Naive thymus-derived CD4-positive, alpha-beta T cell (primary cell): Measurements from ENCODE around the gene MUC6. TPM values are rescaled to one million over a fixed set of nuclear protein-coding genes. Genes with fewer than 3 reads are reported as not detected.

Experiments used
- ATAC-seq: fragments of 150-1000 bp; cut with Tn5 transposase; 2 replicates; pipeline ENCODE4 v1.10.0; 2021; ENCODE audit warnings: mild to moderate bottlenecking, moderate library complexity
- CTCF ChIA-PET: fragments of 350-600 bp; sonication (Branson Sonifier 250); formaldehyde crosslinking; loops from one replicate; lab custom pipeline; 2021; ENCODE audit warnings: antibody characterized with exemption; lab: Charles Lee
- POLR2A ChIA-PET: fragments of 350-600 bp; sonication (Branson Sonifier 250); formaldehyde crosslinking; loops from one replicate; lab custom pipeline; 2021; ENCODE audit warnings: antibody characterized with exemption, inconsistent platforms; lab: Charles Lee
- DNase-seq, 9 donors: peaks; one replicate each; pipeline versions ENCODE4 v3.0.0 to v3.0.0-alpha.2; 2020 to 2022; ENCODE audit warnings: mixed read lengths in 1 of 9
- H3K27ac ChIP-seq: one replicate; pipeline ENCODE4 v1.7.0; 2013; ENCODE audit warnings: mild to moderate bottlenecking, low read depth, low read length, moderate library complexity
- H3K27me3 ChIP-seq, 2 donors: one replicate each; pipeline ENCODE4 v1.7.0; 2013; ENCODE audit warnings: low read length in 2 of 2, mild to moderate bottlenecking in 2 of 2, moderate library complexity in 2 of 2; ENCODE audit not compliant: control insufficient read depth in 2 of 2, insufficient read depth in 2 of 2
- H3K36me3 ChIP-seq, 3 experiments: 1 replicate in 2 of 3; 2 replicates in 1 of 3; pipeline ENCODE4 v1.7.0; 2013; ENCODE audit warnings: low read length in 3 of 3, mild to moderate bottlenecking in 3 of 3, moderate library complexity in 1 of 3; ENCODE audit not compliant: insufficient read depth in 3 of 3, control insufficient read depth in 2 of 3
- H3K4me1 ChIP-seq, 2 donors: one replicate each; pipeline ENCODE4 v1.7.0; 2013; ENCODE audit warnings: low read length in 2 of 2, mild to moderate bottlenecking in 2 of 2, moderate library complexity in 1 of 2; ENCODE audit not compliant: control insufficient read depth in 2 of 2, insufficient read depth in 2 of 2
- H3K4me3 ChIP-seq: 2 replicates; pipeline ENCODE4 v1.7.0; 2013; ENCODE audit warnings: mild to moderate bottlenecking, low read length
- H3K9me3 ChIP-seq, 3 experiments: 1 replicate in 2 of 3; 2 replicates in 1 of 3; pipeline ENCODE4 v1.7.0; 2013; ENCODE audit warnings: low read length in 3 of 3; ENCODE audit not compliant: control insufficient read depth in 2 of 3
- H3K27ac Mint-ChIP-seq, 9 donors: one replicate each; pipeline ENCODE4 v1.8.0; 2020 to 2022; ENCODE audit warnings: mixed read lengths in 9 of 9, mild to moderate bottlenecking in 8 of 9, moderate library complexity in 5 of 9, inconsistent platforms in 2 of 9
- H3K27me3 Mint-ChIP-seq, 5 donors: one replicate each; pipeline ENCODE4 v1.8.0; 2021 to 2022; ENCODE audit warnings: mixed read lengths in 5 of 5, mild to moderate bottlenecking in 1 of 5
- H3K36me3 Mint-ChIP-seq, 5 donors: one replicate each; pipeline ENCODE4 v1.8.0; 2020 to 2022; ENCODE audit warnings: mixed read lengths in 5 of 5, mild to moderate bottlenecking in 3 of 5, inconsistent platforms in 1 of 5
- H3K4me1 Mint-ChIP-seq, 7 donors: one replicate each; pipeline ENCODE4 v1.8.0; 2020 to 2022; ENCODE audit warnings: mixed read lengths in 7 of 7, mild to moderate bottlenecking in 3 of 7, inconsistent platforms in 1 of 7
- H3K4me3 Mint-ChIP-seq, 10 donors: one replicate each; pipeline ENCODE4 v1.8.0; 2020 to 2022; ENCODE audit warnings: mild to moderate bottlenecking in 10 of 10, mixed read lengths in 10 of 10, moderate library complexity in 6 of 10, inconsistent platforms in 2 of 10
- H3K9me3 Mint-ChIP-seq, 11 donors: one replicate each; pipeline ENCODE4 v1.8.0; 2020 to 2022; ENCODE audit warnings: mixed read lengths in 11 of 11, mild to moderate bottlenecking in 4 of 11, inconsistent platforms in 1 of 11, moderate library complexity in 1 of 11
- intact Hi-C, 2 donors: fragments of 100-400 bp; cut with micrococcal nuclease; formaldehyde crosslinking; loops; one replicate each; pipeline ENCODE4 v1.15.1; 2023
- polyA plus RNA-seq, 2 donors: library from polyadenylated mRNA; unstranded; fragments of 300-500 nt; fragmentation: Illumina TruSeq; gene quantifications; one replicate each; pipeline ENCODE4 v1.2.3, GENCODE V29; 2021
- total RNA-seq, 6 experiments: library from RNA in 5 of 6; stranded (reverse) in 5 of 6; gene quantifications; 1 replicate in 5 of 6; 2 replicates in 1 of 6; pipeline ENCODE4 v1.2.3 and lab custom pipeline; 2021 to 2026

MUC6 gene
- total and polyA plus RNA-seq, 7 experiments from 2014 or later: not detected

DNA sequence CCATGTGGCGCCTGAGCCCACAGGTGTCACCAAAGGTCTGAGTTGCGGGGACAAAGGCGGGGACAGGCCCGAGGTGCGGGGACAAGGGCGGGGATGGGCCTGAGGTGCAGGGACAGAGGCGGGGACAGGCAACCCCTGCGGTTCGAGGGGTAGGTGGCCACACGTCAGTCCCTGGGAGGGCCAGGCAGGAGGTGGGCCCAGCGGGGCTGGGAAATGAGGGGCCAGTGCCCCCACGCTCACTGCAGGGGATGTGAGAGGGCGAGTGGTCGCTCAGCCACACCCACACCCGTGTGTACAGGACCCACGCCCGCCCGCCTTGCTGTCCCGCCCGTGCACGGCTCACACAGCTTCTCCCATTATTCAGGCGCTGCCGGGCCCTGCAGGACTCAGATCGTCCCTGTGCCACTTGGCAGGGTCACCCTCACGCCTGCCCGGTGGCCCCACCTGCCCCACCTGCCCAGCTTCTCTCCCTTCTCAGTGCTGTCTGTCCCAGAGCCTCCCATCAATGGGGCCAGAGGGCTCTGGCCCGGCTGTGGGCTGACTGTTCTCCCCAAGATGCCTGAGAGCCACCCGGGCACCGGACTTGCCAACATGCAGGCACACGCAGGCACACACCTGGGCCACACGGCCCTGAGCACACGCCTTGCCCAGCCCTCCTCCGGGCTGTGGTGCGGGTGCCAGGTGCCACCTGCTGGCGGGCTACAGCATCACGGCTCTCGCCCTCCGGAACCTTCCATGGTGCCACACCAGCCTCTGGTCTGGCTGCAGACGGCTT, 14.2 kb upstream of the MUC6 start:
- H3K27ac Mint-ChIP-seq: no peak overlapping the region
- peaks cover 0 to 11% (median 4%) of the 10 kb centered on the region in 5 donors for H3K27me3 Mint-ChIP-seq
- H3K9me3 Mint-ChIP-seq: no peaks in the 10 kb centered on the region
- peaks cover 0 to 5% of the 10 kb centered on the region in 2 donors for H3K27me3 ChIP-seq
- intact Hi-C loops: loop anchor here (1.0 to 5.0 kb wide), 6 partner anchors 125 to 323 kb away; partner anchors contain the start of genes AP2A2 (in 2 of the 2), CHID1 (in 1 of the 2) and RPLP2 (in 1 of the 2)
- H3K4me1 Mint-ChIP-seq: peaks cover 0 to 5% (median 0%) of the 10 kb centered on the region in 7 donors
- no peaks in the 10 kb centered on the region for H3K9me3 ChIP-seq
- ATAC-seq (peak; percentile 95), DNase-seq (peak; percentile 54 to 78 (median 68))
- H3K27ac ChIP-seq: no peak overlapping the region
- ChIA-PET POLR2A (interaction anchor here (1.5 kb wide), 1 partner anchor 205 kb away, joined by 3 read pairs; no protein-coding TSS in a partner anchor), CTCF (interaction anchor here (0.8 to 3.4 kb wide), 2 partner anchors 202 to 207 kb away, joined by 3 to 19 read pairs; no protein-coding TSS in a partner anchor)
- H3K4me1 ChIP-seq: no peaks in the 10 kb centered on the region
- no peaks in the 10 kb centered on the region for H3K36me3 ChIP-seq
- H3K36me3 Mint-ChIP-seq: peaks cover 0 to 3% (median 0%) of the 10 kb centered on the region in 5 donors
- no peak overlapping the region for H3K4me3 Mint-ChIP-seq
- H3K4me3 ChIP-seq: no peak overlapping the region

GRCh38 chr11:1049911-1050580, 13.5 kb upstream of the MUC6 start:
- peaks cover 0 to 11% (median 5%) of the 10 kb centered on the region in 5 donors for H3K27me3 Mint-ChIP-seq
- POLR2A ChIA-PET: interaction anchor here (0.5 kb wide), 1 partner anchor 239 kb away, joined by 5 read pairs; no protein-coding TSS in a partner anchor
- ATAC-seq: no peak
- H3K4me1 ChIP-seq: no peaks in the 10 kb centered on the region
- no peaks in the 10 kb centered on the region for H3K9me3 Mint-ChIP-seq
- intact Hi-C loops: loop anchor here in 1 of 2 donors (5.0 kb wide), 1 partner anchor 323 kb away; no protein-coding TSS in a partner anchor
- H3K9me3 ChIP-seq: no peaks in the 10 kb centered on the region
- CTCF ChIA-PET: interaction anchor here (3.4 kb wide), 1 partner anchor 202 kb away, joined by 19 read pairs; no protein-coding TSS in a partner anchor
- no peaks in the 10 kb centered on the region for H3K36me3 ChIP-seq
- peaks cover 0 to 5% of the 10 kb centered on the region in 2 donors for H3K27me3 ChIP-seq
- peaks cover 0 to 3% (median 0%) of the 10 kb centered on the region in 5 donors for H3K36me3 Mint-ChIP-seq
- H3K4me3 ChIP-seq: no peak overlapping the region
- H3K4me3 Mint-ChIP-seq: no peak overlapping the region
- H3K27ac Mint-ChIP-seq: peak overlapping the region in 1 of 9 donors; percentile 80
- H3K4me1 Mint-ChIP-seq: peaks cover 0 to 5% (median 0%) of the 10 kb centered on the region in 7 donors
- no peak overlapping the region for H3K27ac ChIP-seq
- no peak for DNase-seq

GRCh38 chr11:1049431-1049891, 12.9 kb upstream of the MUC6 start:
- peaks cover 0 to 5% of the 10 kb centered on the region in 2 donors for H3K27me3 ChIP-seq
- no peak overlapping the region for H3K4me3 ChIP-seq
- H3K27ac Mint-ChIP-seq: no peak overlapping the region
- no peak overlapping the region for H3K4me3 Mint-ChIP-seq
- DNase-seq: no peak
- peaks cover 0 to 11% (median 9%) of the 10 kb centered on the region in 5 donors for H3K27me3 Mint-ChIP-seq
- no peaks in the 10 kb centered on the region for H3K4me1 ChIP-seq
- H3K9me3 Mint-ChIP-seq: no peaks in the 10 kb centered on the region
- H3K27ac ChIP-seq: no peak overlapping the region
- ChIA-PET POLR2A (interaction anchor here (0.5 kb wide), 1 partner anchor 239 kb away, joined by 5 read pairs; no protein-coding TSS in a partner anchor), CTCF (interaction anchor here (3.4 kb wide), 1 partner anchor 201 kb away, joined by 19 read pairs; no protein-coding TSS in a partner anchor)
- H3K9me3 ChIP-seq: no peaks in the 10 kb centered on the region
- H3K36me3 ChIP-seq: no peaks in the 10 kb centered on the region
- H3K36me3 Mint-ChIP-seq: peaks cover 0 to 3% (median 0%) of the 10 kb centered on the region in 5 donors
- H3K4me1 Mint-ChIP-seq: peaks cover 0 to 5% (median 0%) of the 10 kb centered on the region in 7 donors
- no peak for ATAC-seq
- intact Hi-C loops: no loop called here

- Mint-ChIP-seq H3K27ac (no peak overlapping the region), H3K4me1 (peaks cover 0 to 5% (median 0%) of the 10 kb centered on the region in 7 donors), H3K9me3 (no peaks in the 10 kb centered on the region), H3K36me3 (peaks cover 0 to 3% (median 0%) of the 10 kb centered on the region in 5 donors), H3K4me3 (no peak overlapping the region), H3K27me3 (peaks cover 0 to 11% (median 9%) of the 10 kb centered on the region in 5 donors)
- H3K9me3 ChIP-seq: no peaks in the 10 kb centered on the region
- ChIA-PET CTCF (interaction anchor here (3.4 kb wide), 1 partner anchor 201 kb away, joined by 19 read pairs; no protein-coding TSS in a partner anchor), POLR2A (no interaction called here)
- no peak for DNase-seq
- intact Hi-C loops: no loop called here
- no peaks in the 10 kb centered on the region for H3K36me3 ChIP-seq
- H3K4me3 ChIP-seq: no peak overlapping the region
- peaks cover 0 to 5% of the 10 kb centered on the region in 2 donors for H3K27me3 ChIP-seq
- no peak overlapping the region for H3K27ac ChIP-seq
- no peaks in the 10 kb centered on the region for H3K4me1 ChIP-seq
- no peak for ATAC-seq
Observed at GRCh38 chr11:1049071-1049405, 12.5 kb upstream of the MUC6 start.

DNA sequence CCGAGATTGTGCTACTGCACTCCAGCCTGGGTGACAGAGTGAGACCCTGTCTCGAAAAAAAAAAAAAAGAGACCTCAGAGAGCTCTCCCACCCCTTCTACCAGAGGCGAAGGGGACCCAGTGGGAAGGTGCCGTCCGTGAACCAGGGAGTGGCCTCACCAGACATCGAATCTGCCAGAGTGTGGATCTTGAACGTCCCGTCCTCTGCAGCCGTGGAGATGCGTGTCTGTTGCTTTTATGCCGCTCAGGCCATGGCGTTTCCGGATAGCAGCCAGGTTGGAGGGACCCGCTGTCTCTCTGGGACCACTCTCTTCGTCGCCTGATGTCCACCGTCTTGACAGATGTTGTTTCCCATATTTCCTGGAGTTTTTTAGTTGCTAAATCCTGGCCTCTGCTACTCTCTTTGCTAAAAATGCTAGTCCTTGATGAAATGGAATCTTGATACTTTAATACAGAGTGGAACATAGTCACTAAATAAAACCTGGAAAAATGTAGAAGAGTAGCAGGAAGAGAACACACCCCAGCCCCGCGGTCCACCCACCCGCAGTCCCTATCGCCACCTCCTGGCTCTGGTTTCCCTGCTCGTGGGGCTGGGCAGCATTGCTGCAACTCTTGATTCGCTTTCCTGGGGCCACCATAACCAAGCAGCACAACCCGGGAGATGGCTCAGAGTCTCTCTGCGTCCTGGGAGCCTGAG, 12.0 kb upstream of the MUC6 start:
- intact Hi-C loops: no loop called here
- H3K27me3 ChIP-seq: peaks cover 0 to 5% of the 10 kb centered on the region in 2 donors
- ChIA-PET POLR2A (no interaction called here), CTCF (interaction anchor here (0.6 kb wide), 1 partner anchor 532 kb away, joined by 3 read pairs; no protein-coding TSS in a partner anchor)
- H3K4me3 ChIP-seq: no peak overlapping the region
- H3K27ac ChIP-seq: no peak overlapping the region
- no peak for DNase-seq
- no peaks in the 10 kb centered on the region for H3K9me3 Mint-ChIP-seq
- H3K4me3 Mint-ChIP-seq: no peak overlapping the region
- no peaks in the 10 kb centered on the region for H3K36me3 ChIP-seq
- no peak for ATAC-seq
- H3K27ac Mint-ChIP-seq: no peak overlapping the region
- H3K4me1 ChIP-seq: no peaks in the 10 kb centered on the region
- no peaks in the 10 kb centered on the region for H3K9me3 ChIP-seq
- peaks cover 0 to 3% (median 0%) of the 10 kb centered on the region in 5 donors for H3K36me3 Mint-ChIP-seq
- H3K4me1 Mint-ChIP-seq: peaks cover 0 to 5% (median 0%) of the 10 kb centered on the region in 7 donors
- H3K27me3 Mint-ChIP-seq: peaks cover 0 to 11% (median 9%) of the 10 kb centered on the region in 5 donors
